Activated naive CD4-positive, alpha-beta T cell treated with anti-CD3 and anti-CD28 coated beads, Interleukin-2, amount 50 U/mL, for 24 hours (primary cell): ENCODE measurements around the gene DPRX.
A peak's percentile ranks its signal among the peaks of the same experiment; 100 is the strongest.
"Not testable (repeated sequence)": the region's sequence is repeated elsewhere in the genome, so short reads cannot be mapped to it uniquely, and the experiment has no call there.

Experiments used
- H3K27ac Mint-ChIP-seq: one replicate; pipeline ENCODE4 v1.8.0; 2021; ENCODE audit warnings: mild to moderate bottlenecking, mixed read lengths
- H3K27me3 Mint-ChIP-seq: one replicate; pipeline ENCODE4 v1.8.0; 2021; ENCODE audit warnings: mixed read lengths
- H3K36me3 Mint-ChIP-seq: one replicate; pipeline ENCODE4 v1.8.0; 2021; ENCODE audit warnings: mixed read lengths
- H3K4me1 Mint-ChIP-seq: one replicate; pipeline ENCODE4 v1.8.0; 2021; ENCODE audit warnings: mixed read lengths
- H3K4me3 Mint-ChIP-seq: one replicate; pipeline ENCODE4 v1.8.0; 2021; ENCODE audit warnings: mild to moderate bottlenecking, mixed read lengths
- H3K9me3 Mint-ChIP-seq: one replicate; pipeline ENCODE4 v1.8.0; 2021; ENCODE audit warnings: mixed read lengths

The DPRX gene

DNA sequence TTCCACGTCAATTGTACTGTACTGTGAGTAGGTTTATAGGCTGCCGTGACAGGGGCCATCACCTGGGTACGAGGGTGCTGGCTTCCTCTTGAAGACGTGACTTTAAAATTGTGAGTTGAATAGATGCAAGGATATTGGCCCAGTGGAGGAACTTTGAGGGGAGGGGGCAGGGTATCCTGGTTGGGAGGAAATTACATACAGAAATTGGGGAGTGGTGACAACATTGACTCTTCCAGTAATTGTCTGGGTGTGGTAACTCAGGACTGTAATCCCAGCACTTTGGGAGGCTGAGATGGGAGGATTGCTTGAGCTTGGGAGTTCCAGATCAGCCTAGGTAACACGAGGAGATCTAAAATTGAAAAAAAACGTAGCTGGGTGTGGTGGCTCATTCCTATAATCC lies 30.4 kb downstream of the DPRX start:
- peak overlapping the region; percentile 30 for H3K4me3 Mint-ChIP-seq
- peaks cover 1% of the 10 kb centered on the region for H3K36me3 Mint-ChIP-seq
- peaks cover 13% of the 10 kb centered on the region for H3K9me3 Mint-ChIP-seq
- no peak overlapping the region for H3K27ac Mint-ChIP-seq
- no peaks in the 10 kb centered on the region for H3K4me1 Mint-ChIP-seq
- H3K27me3 Mint-ChIP-seq, result no peaks in the 10 kb centered on the region

DNA sequence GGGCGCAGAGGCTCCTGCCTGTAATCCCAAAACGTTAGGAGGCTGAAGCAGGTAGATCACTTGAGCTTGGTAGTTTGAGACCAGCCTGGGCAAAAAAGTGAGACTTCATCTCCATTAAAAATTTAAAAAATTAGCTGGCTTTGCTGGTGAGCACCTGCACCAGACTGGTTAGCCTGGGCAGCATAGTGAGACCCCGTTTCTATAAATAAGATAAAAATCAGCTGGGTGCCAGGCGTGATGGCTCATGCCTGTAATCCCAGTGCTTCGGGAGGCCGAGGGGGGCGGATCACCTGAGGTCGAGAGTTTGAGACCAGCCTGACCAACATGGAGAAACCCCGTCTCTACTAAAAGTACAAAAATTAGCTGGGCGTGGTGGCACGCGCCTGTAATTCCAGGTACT lies 32.4 kb downstream of the DPRX start:
- Mint-ChIP-seq H3K9me3 (peaks cover 13% of the 10 kb centered on the region), H3K27ac (no peak overlapping the region), H3K4me3 (no peak overlapping the region), H3K36me3 (peaks cover 1% of the 10 kb centered on the region), H3K4me1 (no peaks in the 10 kb centered on the region), H3K27me3 (no peaks in the 10 kb centered on the region)

DNA sequence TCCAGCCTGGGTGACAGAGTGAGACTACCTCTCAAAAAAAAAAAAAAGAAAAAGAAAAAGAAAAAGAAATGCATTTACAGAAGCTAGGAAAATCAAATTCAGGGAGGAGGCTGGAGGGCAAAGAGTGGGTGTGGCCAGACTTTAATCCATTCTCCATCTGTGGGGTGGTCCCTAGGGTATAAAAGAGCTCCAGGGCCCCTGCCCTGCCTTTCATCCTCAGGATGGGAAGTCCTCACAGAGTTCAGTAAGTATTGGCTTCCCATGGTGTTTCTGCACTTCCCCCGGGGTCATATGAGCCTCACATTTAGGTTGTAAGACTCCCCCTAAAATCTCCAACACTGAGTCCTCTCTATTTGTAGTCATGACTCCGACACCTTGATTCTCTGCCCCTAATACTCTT lies 33.0 kb downstream of the DPRX start:
- H3K4me1 Mint-ChIP-seq, result no peaks in the 10 kb centered on the region
- no peak overlapping the region for H3K27ac Mint-ChIP-seq
- H3K4me3 Mint-ChIP-seq, result no peak overlapping the region
- H3K9me3 Mint-ChIP-seq, result peaks cover 13% of the 10 kb centered on the region
- no peaks in the 10 kb centered on the region for H3K27me3 Mint-ChIP-seq
- peaks cover 1% of the 10 kb centered on the region for H3K36me3 Mint-ChIP-seq

DNA sequence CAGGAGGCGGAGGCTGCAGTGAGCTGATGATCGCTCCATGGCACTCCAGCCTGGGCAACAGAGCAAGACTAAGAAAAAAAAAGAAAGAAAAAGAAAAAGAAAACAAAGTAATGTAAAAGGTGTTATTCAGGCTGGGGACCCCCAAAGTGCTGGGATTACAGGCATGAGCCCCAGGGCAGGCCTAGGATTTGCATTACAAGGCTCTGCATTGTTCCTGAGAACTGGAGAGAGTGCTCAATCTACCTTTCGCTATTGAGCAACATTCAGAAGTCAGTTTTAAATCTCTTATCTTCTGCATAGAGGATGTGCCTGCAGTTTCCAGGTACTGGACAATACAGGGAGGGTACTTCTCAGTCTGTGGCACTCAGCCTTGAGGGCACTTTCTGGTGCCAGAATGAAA lies 34.5 kb downstream of the DPRX start:
- not testable (repeated sequence) for H3K27ac Mint-ChIP-seq, H3K4me3 Mint-ChIP-seq, H3K27me3 Mint-ChIP-seq, H3K36me3 Mint-ChIP-seq, H3K4me1 Mint-ChIP-seq
- peaks cover 13% of the 10 kb centered on the region for H3K9me3 Mint-ChIP-seq

DNA sequence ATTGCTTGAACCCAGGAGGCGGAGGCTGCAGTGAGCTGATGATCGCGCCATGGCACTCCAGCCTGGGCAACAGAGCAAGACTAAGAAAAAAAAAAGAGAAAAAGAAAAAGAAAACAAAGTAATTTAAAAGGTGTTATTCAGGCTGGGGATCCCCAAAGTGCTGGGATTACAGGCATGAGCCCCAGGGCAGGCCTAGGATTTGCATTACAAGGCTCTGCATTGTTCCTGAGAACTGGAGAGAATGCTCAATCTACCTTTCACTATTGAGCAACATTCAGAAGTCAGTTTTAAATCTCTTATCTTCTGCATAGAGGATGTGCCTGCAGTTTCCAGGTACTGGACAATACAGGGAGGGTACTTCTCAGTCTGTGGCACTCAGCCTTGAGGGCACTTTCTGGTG lies 37.0 kb downstream of the DPRX start:
- not testable (repeated sequence) for H3K27me3 Mint-ChIP-seq, H3K4me3 Mint-ChIP-seq, H3K9me3 Mint-ChIP-seq, H3K4me1 Mint-ChIP-seq, H3K36me3 Mint-ChIP-seq, H3K27ac Mint-ChIP-seq

DNA sequence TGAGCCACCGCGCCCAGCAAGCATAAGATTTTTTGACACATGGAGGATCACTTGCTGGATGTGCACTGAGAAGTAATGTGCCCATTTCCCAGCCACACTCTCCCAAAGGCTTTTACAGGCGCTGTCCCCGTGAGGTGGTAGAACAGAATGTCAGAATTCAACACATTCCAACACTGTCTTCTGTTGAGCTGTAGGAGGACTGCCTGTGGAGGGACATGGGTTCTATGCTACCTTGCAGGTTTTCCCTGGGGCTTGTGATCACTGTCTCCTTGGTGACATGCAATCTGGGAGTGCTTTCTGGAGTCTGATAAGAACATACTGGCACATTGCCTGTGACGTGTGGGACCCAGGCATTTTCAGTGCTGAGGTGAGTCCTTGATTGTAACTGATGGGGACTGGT lies 38.5 kb downstream of the DPRX start:
- Mint-ChIP-seq H3K36me3 (no peaks in the 10 kb centered on the region), H3K4me1 (no peaks in the 10 kb centered on the region), H3K27me3 (no peaks in the 10 kb centered on the region), H3K27ac (no peak overlapping the region), H3K9me3 (no peaks in the 10 kb centered on the region), H3K4me3 (no peak overlapping the region)

DNA sequence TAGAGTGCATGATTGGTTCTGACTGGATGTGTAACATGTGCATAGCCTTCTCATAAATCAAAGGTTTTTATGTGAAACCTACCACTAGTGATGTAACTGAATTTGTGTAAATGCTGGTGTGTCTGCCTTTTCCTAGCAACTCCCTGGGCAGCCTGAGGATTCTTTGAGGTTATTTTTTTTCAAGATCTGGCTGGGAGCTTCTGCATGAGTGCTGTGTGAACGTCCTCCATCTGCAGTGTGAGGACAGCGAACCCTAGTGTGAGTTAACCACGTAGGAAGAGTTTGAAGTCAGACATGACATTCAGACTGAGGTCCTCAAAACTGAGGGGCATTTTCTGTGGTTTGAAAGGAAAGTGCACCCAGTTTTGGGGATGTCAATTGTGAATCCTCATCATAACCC lies 39.9 kb downstream of the DPRX start:
- Mint-ChIP-seq H3K4me3 (no peak overlapping the region), H3K4me1 (no peaks in the 10 kb centered on the region), H3K27ac (no peak overlapping the region), H3K36me3 (no peaks in the 10 kb centered on the region), H3K9me3 (no peaks in the 10 kb centered on the region), H3K27me3 (no peaks in the 10 kb centered on the region)
